RWPE1 (cell line): ENCODE measurements around the gene PKN1.
A peak's percentile ranks its signal among the peaks of the same experiment; 100 is the strongest.
"Not testable (repeated sequence)": the region's sequence is repeated elsewhere in the genome, so short reads cannot be mapped to it uniquely, and the experiment has no call there.

Experiments
- CTCF ChIA-PET: fragments of 350-600 bp; sonication (Branson Sonifier 250); formaldehyde crosslinking; extraction: SDS; loops from one replicate; lab custom pipeline; 2021; lab: Yijun Ruan, JAX
- POLR2A ChIA-PET: fragments of 400-600 bp; formaldehyde crosslinking; extraction: SDS; loops from one replicate; lab custom pipeline; 2020; ENCODE audit warnings: antibody characterized with exemption; ENCODE audit not compliant: low non-redundant PET; lab: Yijun Ruan, JAX
- DNase-seq: peaks from one replicate; pipeline ENCODE4 v3.0.0; 2012; ENCODE audit warnings: low spot score
- H3K27ac ChIP-seq: fragments of 450-650 bp; 2 replicates; pipeline ENCODE4 v1.5.1; 2017
- TF ChIP-seq, protein P1 (sequence below): fragments of 450-650 bp; conservative IDR thresholded peaks from 2 replicates; pipeline ENCODE4 v1.5.1; 2017; ENCODE audit warnings: low read depth, mild to moderate bottlenecking

Gene PKN1

DNA sequence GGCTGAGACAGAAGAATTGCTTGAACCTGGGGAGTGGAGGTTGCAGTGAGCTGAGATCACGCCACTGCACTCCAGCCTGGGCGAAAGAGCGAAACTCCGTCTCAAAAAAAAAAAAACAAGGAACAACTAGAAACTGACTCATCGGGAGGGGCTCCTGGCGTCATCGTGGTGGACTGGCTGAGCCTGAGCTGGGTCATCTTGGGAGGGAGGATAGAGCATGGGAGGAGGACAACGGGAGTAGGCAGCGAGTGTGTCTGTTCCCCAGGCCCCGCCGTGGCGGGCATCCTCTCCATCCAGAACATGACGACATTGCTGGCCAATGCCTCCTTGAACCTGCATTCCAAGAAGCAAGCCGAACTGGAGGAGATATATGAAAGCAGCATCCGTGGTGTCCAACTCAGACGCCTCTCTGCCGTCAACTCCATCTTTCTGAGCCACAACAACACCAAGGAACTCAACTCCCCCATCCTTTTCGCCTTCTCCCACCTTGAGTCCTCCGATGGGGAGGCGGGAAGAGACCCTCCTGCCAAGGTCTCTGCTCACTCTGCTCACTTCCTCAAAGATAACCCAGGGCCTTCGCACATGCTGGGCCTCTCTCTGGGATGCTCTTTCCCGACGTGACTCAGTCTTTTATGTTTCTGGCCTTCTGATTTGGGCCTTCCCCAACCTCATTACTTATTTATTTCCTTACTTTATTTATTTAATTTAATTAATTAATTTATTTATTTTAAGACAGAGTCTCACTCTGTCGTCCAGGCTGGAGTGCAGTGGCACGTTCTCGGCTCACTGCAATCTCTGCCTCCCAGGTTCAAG is 30.6 kb upstream of the PKN1 start:
- TF ChIP-seq, protein P1, sequence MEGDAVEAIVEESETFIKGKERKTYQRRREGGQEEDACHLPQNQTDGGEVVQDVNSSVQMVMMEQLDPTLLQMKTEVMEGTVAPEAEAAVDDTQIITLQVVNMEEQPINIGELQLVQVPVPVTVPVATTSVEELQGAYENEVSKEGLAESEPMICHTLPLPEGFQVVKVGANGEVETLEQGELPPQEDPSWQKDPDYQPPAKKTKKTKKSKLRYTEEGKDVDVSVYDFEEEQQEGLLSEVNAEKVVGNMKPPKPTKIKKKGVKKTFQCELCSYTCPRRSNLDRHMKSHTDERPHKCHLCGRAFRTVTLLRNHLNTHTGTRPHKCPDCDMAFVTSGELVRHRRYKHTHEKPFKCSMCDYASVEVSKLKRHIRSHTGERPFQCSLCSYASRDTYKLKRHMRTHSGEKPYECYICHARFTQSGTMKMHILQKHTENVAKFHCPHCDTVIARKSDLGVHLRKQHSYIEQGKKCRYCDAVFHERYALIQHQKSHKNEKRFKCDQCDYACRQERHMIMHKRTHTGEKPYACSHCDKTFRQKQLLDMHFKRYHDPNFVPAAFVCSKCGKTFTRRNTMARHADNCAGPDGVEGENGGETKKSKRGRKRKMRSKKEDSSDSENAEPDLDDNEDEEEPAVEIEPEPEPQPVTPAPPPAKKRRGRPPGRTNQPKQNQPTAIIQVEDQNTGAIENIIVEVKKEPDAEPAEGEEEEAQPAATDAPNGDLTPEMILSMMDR, result no peak
- H3K27ac ChIP-seq, result peak overlapping the region; percentile 71
- POLR2A ChIA-PET, result no interaction called here
- peak; percentile 81 for DNase-seq
- CTCF ChIA-PET, result interaction anchor here (0.6 to 1.1 kb wide), 2 partner anchors 54 to 487 kb away, joined by 3 to 4 read pairs; no protein-coding TSS in a partner anchor

DNA sequence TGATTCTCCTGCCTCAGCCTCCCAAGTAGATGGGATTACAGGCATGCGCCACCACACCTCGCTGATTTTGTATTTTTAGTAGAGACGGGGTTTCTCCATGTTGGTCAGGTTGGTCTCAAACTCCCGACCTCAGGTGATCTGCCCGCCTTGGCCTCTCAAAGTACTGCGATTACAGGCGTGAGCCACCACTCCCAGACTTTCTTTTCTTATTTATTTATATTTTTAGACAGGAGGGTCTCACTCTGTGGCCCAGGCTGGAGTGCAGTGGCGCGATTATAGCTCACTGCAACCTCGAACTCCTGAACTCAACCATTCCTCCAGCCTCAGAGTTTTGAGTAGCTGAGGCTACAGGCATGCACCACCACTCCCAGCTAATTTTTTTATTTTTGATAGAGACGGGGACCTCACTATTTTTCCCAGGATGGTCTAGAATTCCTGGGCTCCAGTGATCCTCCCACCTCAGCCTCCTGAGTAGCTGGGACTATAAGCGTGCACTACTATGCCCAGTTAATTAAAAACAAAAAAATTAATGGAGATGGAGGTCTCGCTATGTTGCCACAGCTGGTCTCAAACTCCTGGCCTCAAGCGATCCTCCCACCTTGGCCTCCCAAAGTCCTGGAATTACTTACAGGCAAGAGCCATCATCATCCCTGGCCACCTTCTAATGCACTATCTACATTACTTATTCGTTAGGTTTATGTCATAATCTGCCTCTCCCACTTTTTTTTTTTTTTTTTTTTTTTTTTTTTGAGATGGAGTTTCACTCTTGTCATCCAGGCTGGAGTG is 29.8 kb upstream of the PKN1 start:
- DNase-seq, CTCF ChIA-PET, POLR2A ChIA-PET: not testable (repeated sequence)
- H3K27ac ChIP-seq, result peak overlapping the region; percentile 71

DNA sequence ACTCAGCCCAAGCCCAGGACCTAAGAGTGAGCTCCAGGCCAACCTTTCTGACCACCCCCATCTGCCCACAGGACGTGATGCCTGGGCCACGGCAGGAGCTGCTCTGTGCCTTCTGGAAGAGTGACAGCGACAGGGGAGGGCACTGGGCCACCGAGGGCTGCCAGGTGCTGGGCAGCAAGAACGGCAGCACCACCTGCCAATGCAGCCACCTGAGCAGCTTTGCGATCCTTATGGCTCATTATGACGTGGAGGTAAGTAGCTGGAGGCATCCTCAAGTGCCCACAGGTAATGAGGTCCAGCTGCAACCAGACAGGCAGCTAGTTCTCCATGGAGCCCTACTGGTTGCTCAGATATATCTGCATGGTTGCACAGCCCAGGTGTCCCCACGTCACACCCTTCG is 28.8 kb upstream of the PKN1 start:
- peak overlapping the region; percentile 70 for H3K27ac ChIP-seq
- no peak for DNase-seq
- POLR2A ChIA-PET, result no interaction called here
- CTCF ChIA-PET, result interaction anchor here (0.8 kb wide), 1 partner anchor 10 kb away, joined by 5 read pairs; no protein-coding TSS in a partner anchor
- TF ChIP-seq, protein P1, result no peak

DNA sequence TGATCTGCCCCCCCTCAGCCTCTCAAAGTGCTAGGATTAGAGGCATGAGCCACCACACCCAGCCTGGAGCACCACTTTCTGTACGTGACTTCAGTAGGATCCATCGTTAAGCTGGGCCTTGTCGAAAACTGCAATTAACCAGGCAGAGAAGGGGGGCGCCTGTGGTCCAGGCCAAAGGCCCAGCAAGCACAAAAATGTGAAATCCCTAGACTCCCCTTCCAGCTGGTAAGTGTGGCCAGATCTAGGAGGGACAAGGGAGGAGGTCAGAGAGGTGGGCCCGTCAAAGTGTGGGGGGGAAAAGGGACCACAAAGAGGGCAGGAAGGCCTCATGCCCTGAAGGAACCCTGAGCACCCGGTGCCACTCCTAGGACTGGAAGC is 27.7 kb upstream of the PKN1 start:
- ChIA-PET POLR2A (interaction anchor here (0.6 kb wide), 1 partner anchor 19 kb away, joined by 7 read pairs; no protein-coding TSS in a partner anchor), CTCF (interaction anchor here (0.6 to 2.2 kb wide), 6 partner anchors 9 to 123 kb away, joined by 3 to 8 read pairs (median 4); no protein-coding TSS in a partner anchor)
- TF ChIP-seq, protein P1, result no peak
- peak overlapping the region; percentile 70 for H3K27ac ChIP-seq
- DNase-seq, result no peak

DNA sequence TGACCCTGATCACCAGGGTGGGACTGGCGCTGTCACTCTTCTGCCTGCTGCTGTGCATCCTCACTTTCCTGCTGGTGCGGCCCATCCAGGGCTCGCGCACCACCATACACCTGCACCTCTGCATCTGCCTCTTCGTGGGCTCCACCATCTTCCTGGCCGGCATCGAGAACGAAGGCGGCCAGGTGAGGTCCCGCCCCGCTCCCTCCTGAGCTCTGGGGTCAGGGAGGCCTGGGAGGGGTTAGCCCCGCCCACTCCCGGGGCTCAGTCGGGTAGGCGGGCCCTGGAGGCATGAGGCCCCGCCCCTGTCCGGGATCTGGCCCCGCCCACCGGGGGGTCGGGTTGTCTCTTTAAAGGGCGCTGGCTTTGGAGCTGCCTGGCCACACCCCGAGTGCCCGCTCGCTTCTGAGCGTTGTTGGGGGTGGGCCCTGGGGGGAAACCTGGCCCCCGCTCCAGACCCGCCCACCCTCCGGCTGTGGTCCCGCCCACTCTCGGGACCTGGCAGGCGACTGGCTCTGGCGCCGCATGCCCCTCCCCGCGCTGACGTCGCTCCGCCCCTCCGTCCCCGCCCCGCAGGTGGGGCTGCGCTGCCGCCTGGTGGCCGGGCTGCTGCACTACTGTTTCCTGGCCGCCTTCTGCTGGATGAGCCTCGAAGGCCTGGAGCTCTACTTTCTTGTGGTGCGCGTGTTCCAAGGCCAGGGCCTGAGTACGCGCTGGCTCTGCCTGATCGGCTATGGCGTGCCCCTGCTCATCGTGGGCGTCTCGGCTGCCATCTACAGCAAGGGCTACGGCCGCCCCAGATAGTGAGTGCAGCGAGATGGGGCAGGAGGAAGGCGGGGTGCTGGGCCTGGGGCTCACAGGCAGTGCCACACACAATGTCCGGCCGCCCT is 27.1 kb upstream of the PKN1 start:
- POLR2A ChIA-PET, result interaction anchor here (0.6 kb wide), 1 partner anchor 20 kb away, joined by 7 read pairs; no protein-coding TSS in a partner anchor
- DNase-seq, result peak; percentile 95
- TF ChIP-seq, protein P1, result peak; percentile 97
- H3K27ac ChIP-seq, result peak overlapping the region; percentile 70
- CTCF ChIA-PET, result interaction anchor here (0.6 to 2.2 kb wide), 13 partner anchors 9 to 989 kb away, joined by 3 to 8 read pairs (median 3); no protein-coding TSS in a partner anchor

DNA sequence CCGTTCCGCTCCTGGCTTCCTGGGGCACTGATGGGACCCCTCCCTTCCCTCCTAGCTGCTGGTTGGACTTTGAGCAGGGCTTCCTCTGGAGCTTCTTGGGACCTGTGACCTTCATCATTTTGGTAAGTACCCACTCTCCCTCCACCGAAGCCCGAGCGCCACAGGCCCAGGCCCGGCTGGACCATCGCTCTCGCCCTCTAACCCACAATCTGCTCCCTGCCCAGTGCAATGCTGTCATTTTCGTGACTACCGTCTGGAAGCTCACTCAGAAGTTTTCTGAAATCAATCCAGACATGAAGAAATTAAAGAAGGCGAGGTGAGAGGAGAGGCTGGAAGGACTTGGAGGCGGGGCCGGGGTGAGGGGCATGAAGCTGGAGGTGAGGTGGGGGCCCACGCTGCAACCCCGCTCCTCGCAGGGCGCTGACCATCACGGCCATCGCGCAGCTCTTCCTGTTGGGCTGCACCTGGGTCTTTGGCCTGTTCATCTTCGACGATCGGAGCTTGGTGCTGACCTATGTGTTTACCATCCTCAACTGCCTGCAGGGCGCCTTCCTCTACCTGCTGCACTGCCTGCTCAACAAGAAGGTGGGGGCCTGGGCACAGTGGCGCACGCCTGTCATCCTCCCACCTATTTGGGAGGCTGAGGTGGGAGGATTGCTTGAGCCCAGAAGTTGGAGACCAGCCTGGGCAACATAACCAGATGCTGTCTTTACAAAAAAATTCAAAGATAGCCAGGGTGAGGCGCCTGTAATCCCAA is 26.3 kb upstream of the PKN1 start:
- CTCF ChIA-PET, result interaction anchor here (0.6 to 2.2 kb wide), 11 partner anchors 8 to 336 kb away, joined by 3 to 8 read pairs (median 5); no protein-coding TSS in a partner anchor
- DNase-seq, result no peak
- peak overlapping the region; percentile 70 for H3K27ac ChIP-seq
- TF ChIP-seq, protein P1, result no peak
- POLR2A ChIA-PET, result no interaction called here
